Hepatocyte (in vitro differentiated cells): ENCODE data around the gene HLA-B.

Source experiments
- EZH2 ChIP-seq: fragments of 200-600 bp; sonication (generic); IDR thresholded peaks from 2 replicates; pipeline ENCODE4 v1.6.1; 2016; ENCODE audit warnings: antibody characterized with exemption, mild to moderate bottlenecking, borderline replicate concordance
- EZH2phosphoT487 ChIP-seq: fragments of 200-600 bp; sonication (generic); IDR thresholded peaks from one replicate; pipeline ENCODE4 v1.6.1; 2018; ENCODE audit warnings: antibody characterized with exemption, mild to moderate bottlenecking, low read depth, moderate library complexity; ENCODE audit not compliant: unreplicated experiment, severe bottlenecking
- TF ChIP-seq, protein P1 (sequence below): fragments of 200-600 bp; sonication (generic); IDR thresholded peaks from 2 replicates; pipeline ENCODE4 v1.5.1; 2016; ENCODE audit warnings: antibody characterized with exemption, mild to moderate bottlenecking; ENCODE audit not compliant: poor library complexity

DNA sequence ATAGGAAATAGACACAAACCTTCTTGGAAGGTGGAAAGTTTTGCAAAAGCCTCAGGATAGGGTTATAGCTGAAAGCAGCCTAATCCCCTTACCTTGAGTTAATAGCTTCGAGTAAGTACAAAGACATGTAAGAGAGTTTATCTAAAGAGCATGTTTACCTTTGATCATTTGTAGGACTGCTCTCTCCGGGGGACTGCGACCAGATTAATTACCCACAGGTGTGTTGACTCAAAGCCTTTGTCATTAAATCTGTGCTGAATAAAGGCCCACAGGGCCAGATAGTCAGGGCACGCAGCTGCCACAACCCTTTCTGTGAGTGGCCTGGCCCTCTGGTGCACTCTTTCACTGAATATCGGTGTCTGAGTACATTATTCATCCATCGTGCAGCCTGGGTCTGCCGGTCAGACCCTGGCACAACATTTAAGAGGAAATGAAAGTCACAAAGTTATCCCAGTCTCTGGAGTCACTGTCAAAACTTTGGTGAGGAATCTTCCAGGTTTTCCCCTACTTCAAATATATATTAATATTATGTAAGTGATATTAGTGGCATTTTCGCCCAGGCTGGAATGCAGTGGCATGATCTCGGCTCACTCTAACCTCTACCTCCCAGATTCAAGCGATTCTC is 41.0 kb upstream of the HLA-B start:
- TF ChIP-seq, protein P1, sequence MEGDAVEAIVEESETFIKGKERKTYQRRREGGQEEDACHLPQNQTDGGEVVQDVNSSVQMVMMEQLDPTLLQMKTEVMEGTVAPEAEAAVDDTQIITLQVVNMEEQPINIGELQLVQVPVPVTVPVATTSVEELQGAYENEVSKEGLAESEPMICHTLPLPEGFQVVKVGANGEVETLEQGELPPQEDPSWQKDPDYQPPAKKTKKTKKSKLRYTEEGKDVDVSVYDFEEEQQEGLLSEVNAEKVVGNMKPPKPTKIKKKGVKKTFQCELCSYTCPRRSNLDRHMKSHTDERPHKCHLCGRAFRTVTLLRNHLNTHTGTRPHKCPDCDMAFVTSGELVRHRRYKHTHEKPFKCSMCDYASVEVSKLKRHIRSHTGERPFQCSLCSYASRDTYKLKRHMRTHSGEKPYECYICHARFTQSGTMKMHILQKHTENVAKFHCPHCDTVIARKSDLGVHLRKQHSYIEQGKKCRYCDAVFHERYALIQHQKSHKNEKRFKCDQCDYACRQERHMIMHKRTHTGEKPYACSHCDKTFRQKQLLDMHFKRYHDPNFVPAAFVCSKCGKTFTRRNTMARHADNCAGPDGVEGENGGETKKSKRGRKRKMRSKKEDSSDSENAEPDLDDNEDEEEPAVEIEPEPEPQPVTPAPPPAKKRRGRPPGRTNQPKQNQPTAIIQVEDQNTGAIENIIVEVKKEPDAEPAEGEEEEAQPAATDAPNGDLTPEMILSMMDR, result no peak
- no peak for TF ChIP-seq EZH2
- TF ChIP-seq EZH2phosphoT487, result no peak
